OCI-LY7 (cell line): ENCODE results near the gene GMPR2.

Experiments
- CTCF ChIP-seq: fragments of 200-600 bp; sonication (generic); conservative IDR thresholded peaks from 2 replicates; pipeline ENCODE4 v1.5.1; 2014; ENCODE audit warnings: mild to moderate bottlenecking, antibody characterized with exemption, low read length, moderate library complexity, mixed read lengths
- EZH2phosphoT487 ChIP-seq: fragments of 200-600 bp; sonication (generic); IDR thresholded peaks from 2 replicates; pipeline ENCODE4 v1.6.1; 2018; ENCODE audit warnings: low read depth, borderline replicate concordance, mild to moderate bottlenecking, mixed run types, antibody characterized with exemption, low read length, moderate library complexity, mixed read lengths

- no peak for TF ChIP-seq CTCF
- no peak for TF ChIP-seq EZH2phosphoT487
Observed at GRCh38 chr14:24219080-24219479, 13.6 kb upstream of the GMPR2 start.
